NT2/D1 (cell line): ENCODE results near the gene RGS17.

Experiments
- SUZ12 ChIP-seq: IDR thresholded peaks from 2 replicates; pipeline ENCODE4 v1.6.1; 2011; ENCODE audit not compliant: insufficient read length, insufficient read depth; ENCODE audit errors: extremely low read depth
- YY1 ChIP-seq: IDR thresholded peaks from 2 replicates; pipeline ENCODE4 v1.6.1; 2011; ENCODE audit not compliant: insufficient read length, insufficient read depth
- ZNF274 ChIP-seq: IDR thresholded peaks from 2 replicates; pipeline ENCODE4 v1.6.1; 2011; ENCODE audit warnings: mild to moderate bottlenecking, low read depth, low read length

DNA sequence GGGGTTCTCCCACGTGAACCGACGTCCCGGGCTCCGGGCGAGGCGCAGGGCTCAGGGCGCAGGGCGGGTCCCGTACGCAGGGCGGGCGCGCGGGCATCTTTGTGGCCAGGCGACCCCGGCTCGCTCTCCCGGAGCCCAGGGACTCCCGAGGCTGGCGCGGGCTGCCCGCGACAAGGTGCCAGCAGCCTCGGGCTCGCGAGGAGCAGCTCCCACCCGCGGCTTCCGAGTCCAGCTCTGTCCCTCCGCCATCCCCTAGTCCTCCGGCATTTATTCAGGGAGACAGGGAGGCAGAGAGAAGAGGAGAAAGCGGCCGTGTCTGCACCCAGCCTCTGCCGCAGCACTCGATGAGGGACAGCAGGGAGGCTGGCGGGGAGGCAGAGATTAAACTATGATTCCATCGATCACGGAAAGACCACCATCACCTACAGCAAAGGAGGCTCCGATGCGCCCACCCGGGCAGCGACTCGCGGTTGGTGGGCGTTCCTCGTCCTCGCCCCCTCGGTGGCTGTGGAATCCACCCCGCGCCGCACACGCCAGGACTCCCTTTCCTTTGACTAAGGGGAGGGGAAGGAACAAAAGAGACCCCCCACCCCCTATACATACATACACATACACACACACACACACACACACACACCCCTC, 1.1 kb downstream of the RGS17 start:
- no peak for TF ChIP-seq ZNF274
- peak; percentile 85 for TF ChIP-seq SUZ12
- no peak for TF ChIP-seq YY1
